Activated naive CD8-positive, alpha-beta T cell treated with anti-CD3 and anti-CD28 coated beads for 36 hours (primary cell): ENCODE results near the gene MSI2. TPM values are rescaled to one million over a fixed set of nuclear protein-coding genes. Genes with fewer than 3 reads are reported as not detected.

ENCODE experiments used
- DNase-seq: peaks from one replicate; pipeline ENCODE4 v3.0.0; 2021
- H3K27ac Mint-ChIP-seq: one replicate; pipeline ENCODE4 v1.8.0; 2022; ENCODE audit warnings: mild to moderate bottlenecking, moderate library complexity, mixed read lengths
- H3K27me3 Mint-ChIP-seq: one replicate; pipeline ENCODE4 v1.8.0; 2022; ENCODE audit warnings: mild to moderate bottlenecking, mixed read lengths
- H3K36me3 Mint-ChIP-seq: one replicate; pipeline ENCODE4 v1.8.0; 2021; ENCODE audit warnings: mild to moderate bottlenecking, mixed read lengths
- H3K4me1 Mint-ChIP-seq: one replicate; pipeline ENCODE4 v1.8.0; 2021; ENCODE audit warnings: mixed read lengths
- H3K4me3 Mint-ChIP-seq: one replicate; pipeline ENCODE4 v1.8.0; 2022; ENCODE audit warnings: mild to moderate bottlenecking, moderate library complexity, mixed read lengths
- H3K9me3 Mint-ChIP-seq: one replicate; pipeline ENCODE4 v1.8.0; 2022; ENCODE audit warnings: mixed read lengths
- total RNA-seq, 2 experiments: library from RNA; stranded (reverse); gene quantifications; one replicate each; pipeline ENCODE4 v1.2.3, GENCODE V29; 2021

Gene MSI2
- total RNA-seq, 2 experiments from 2014 or later = 48.0 to 49.4 TPM

DNA sequence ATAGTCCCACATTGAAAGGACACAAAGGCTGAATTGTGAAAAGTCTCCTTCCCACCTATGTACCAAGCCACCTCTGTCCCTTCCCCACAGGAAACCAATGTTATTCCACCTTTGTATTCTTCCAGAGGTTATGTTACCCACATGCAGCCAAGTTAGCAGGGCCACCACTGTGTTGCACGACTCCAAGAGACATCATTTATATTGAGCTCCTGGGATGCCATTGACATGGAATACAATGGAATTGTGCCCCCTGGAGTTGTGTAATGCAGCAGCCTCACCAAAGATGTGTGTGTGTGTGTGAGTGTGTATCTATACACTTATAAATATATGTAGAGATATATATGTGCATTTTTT is 21.6 kb upstream of the MSI2 start:
- H3K36me3 Mint-ChIP-seq = no peaks in the 10 kb centered on the region
- no peak overlapping the region for H3K4me3 Mint-ChIP-seq
- no peak overlapping the region for H3K27ac Mint-ChIP-seq
- DNase-seq = no peak
- H3K4me1 Mint-ChIP-seq = no peaks in the 10 kb centered on the region
- peaks cover 13% of the 10 kb centered on the region for H3K27me3 Mint-ChIP-seq
- H3K9me3 Mint-ChIP-seq = no peaks in the 10 kb centered on the region

DNA sequence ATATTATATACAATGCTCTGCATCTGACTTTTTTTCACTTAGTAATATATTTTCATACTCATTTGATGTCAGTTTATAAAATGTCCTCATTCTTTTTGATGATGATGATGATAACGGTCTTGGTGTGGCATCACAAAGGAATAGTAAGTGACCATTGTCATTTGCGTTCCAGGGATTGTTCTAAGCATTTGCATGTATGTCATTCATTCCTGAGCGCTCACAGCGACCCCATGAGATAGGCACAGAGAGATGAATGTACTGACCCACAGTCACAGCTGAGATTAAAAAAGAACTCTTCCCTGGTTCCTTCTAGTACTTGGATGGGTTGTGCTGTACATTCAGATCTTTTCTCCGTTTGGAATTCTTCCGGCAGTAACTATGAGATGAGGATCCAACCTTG is 21.2 kb upstream of the MSI2 start:
- Mint-ChIP-seq H3K4me1 (no peaks in the 10 kb centered on the region), H3K9me3 (no peaks in the 10 kb centered on the region), H3K27ac (no peak overlapping the region), H3K36me3 (no peaks in the 10 kb centered on the region), H3K27me3 (peaks cover 13% of the 10 kb centered on the region), H3K4me3 (no peak overlapping the region)
- no peak for DNase-seq

DNA sequence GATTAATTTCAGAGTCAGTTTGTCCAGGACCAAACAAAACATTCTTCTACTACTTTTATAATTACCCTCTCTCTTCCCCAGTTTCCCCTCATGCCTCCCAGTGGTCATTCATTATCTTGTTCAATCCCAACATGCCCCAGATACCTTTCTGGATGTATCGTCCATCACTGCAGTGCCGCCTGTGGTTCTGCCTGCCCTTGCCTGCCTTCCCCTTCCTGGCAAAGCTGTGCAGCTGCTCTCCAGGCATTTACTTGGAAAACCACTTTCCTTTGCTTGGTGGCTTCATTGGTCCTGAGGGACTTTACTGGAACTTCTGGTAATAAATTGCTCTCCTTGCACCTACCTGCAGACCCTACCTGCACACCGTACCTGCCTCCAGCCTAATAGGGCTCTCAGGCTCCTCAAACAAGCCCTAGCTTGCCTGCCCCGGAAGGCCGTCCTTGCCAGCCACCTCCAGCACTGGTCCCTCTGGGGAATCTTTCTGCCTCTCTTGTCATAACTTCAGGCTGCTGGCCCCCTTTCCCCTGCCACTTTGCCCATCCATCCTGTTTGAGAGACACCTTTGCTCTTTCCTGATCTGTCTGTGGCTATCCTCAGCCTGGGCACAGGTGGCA is 19.5 kb upstream of the MSI2 start:
- no peaks in the 10 kb centered on the region for H3K4me1 Mint-ChIP-seq
- no peak for DNase-seq
- no peak overlapping the region for H3K4me3 Mint-ChIP-seq
- no peaks in the 10 kb centered on the region for H3K36me3 Mint-ChIP-seq
- peaks cover 6% of the 10 kb centered on the region for H3K27me3 Mint-ChIP-seq
- no peak overlapping the region for H3K27ac Mint-ChIP-seq
- H3K9me3 Mint-ChIP-seq = no peaks in the 10 kb centered on the region

DNA sequence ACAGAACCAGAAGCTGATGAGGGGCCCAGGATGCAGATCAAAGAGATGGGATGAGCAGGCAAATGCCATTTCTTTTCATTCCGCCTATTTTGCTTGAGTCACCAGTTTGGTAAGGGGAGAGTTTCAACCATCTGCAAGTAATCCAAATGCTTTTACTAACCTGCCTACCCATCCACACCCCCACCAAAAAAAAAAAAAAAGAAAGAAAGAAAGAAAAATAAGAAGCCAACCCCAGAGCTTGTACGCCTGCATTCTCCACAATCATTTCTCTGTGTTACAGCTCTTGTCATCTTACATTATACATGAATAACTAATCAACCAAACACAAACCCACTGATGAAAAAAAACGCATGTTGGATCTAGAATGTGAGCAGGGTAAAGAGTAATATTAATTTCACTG is 15.7 kb upstream of the MSI2 start:
- H3K4me1 Mint-ChIP-seq = peaks cover 4% of the 10 kb centered on the region
- no peak overlapping the region for H3K27ac Mint-ChIP-seq
- no peak overlapping the region for H3K4me3 Mint-ChIP-seq
- no peak for DNase-seq
- peaks cover 6% of the 10 kb centered on the region for H3K27me3 Mint-ChIP-seq
- no peaks in the 10 kb centered on the region for H3K36me3 Mint-ChIP-seq
- no peaks in the 10 kb centered on the region for H3K9me3 Mint-ChIP-seq

DNA sequence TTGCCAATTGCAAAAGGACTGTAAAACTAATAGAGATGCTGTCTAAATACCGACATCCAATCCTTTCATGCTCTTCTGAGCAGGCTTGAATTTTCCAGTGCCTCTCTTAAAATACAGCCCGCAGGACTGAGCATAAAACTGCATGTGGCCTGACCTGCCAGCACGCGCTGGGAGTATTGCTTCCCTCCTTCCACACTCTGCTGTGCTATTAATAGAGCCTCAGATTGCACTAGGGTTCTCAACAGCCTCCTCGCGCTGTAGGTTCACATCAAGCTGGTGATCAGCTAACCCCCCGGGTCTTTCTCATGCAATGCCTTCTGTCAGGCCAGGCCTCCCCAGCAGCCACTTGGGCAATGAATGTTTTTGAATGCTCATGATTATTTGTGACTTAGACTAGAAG is 14.2 kb upstream of the MSI2 start:
- no peaks in the 10 kb centered on the region for H3K9me3 Mint-ChIP-seq
- H3K4me3 Mint-ChIP-seq = no peak overlapping the region
- no peaks in the 10 kb centered on the region for H3K36me3 Mint-ChIP-seq
- peaks cover under 1% of the 10 kb centered on the region for H3K27me3 Mint-ChIP-seq
- H3K27ac Mint-ChIP-seq = no peak overlapping the region
- no peak for DNase-seq
- peaks cover 4% of the 10 kb centered on the region for H3K4me1 Mint-ChIP-seq

DNA sequence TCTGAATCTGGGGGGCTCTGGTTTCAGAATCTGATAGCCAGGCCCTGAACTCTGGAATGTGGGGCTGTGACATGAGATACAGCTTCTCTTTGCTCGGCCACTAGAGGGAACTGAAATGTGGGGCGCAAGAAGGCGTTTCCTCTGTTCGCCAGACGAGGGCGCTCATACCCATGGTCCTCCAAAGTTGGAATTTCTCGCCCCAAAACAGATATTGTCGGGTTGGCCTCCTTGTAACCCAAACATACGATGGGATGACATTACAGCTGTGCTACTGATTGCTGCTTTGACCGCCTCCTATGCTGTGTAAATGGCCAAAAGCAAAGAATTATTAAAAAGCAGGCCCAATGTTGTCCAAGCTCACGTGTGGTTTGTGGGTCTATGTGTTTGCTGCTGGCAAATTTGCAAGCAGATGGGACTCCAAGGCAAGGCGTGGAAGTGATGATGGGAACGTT is 13.1 kb upstream of the MSI2 start:
- Mint-ChIP-seq H3K27me3 (no peaks in the 10 kb centered on the region), H3K36me3 (no peaks in the 10 kb centered on the region), H3K4me3 (no peak overlapping the region), H3K9me3 (no peaks in the 10 kb centered on the region), H3K27ac (no peak overlapping the region), H3K4me1 (peaks cover 4% of the 10 kb centered on the region)
- DNase-seq = peak; percentile 66

DNA sequence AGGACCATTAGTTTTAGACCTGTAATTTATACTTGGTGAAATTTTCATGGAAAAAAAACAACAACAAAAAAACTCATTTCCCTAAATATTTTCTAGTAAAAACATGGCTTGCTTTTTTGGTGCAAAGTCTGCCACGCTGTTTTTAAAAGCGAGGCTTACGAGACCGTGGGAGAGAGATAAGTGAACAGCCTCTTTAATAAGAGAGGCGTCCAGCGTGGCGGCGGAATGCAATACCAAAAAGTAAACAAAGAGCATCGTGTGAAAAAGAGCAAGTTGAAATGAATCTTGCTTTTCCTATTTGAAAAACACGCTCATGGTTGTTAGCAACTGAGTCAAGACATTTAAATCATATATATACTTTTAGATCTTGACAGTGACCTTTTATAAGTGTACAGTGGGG is 10.5 kb upstream of the MSI2 start:
- H3K4me1 Mint-ChIP-seq = peaks cover 4% of the 10 kb centered on the region
- H3K36me3 Mint-ChIP-seq = no peaks in the 10 kb centered on the region
- no peak overlapping the region for H3K4me3 Mint-ChIP-seq
- DNase-seq = no peak
- H3K9me3 Mint-ChIP-seq = peaks cover 7% of the 10 kb centered on the region
- no peak overlapping the region for H3K27ac Mint-ChIP-seq
- H3K27me3 Mint-ChIP-seq = no peaks in the 10 kb centered on the region

DNA sequence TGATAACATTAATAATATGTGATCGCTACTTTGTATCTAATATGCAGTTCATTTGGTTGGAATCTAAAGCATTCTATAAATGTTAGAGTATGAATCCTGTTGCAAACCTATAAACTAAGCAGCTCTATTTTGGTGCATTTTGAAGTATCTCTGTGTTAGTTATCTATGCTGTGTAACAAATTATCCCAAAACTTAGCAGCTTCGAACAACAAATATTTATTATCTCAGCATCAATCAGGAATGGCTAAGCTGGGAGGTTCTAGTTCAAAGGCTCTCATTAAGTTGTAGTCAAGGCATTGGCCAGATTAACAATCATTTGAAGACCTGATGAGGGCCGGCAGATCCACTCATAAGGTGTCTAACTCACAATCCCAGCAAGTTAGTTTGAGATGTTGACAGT is 10.1 kb upstream of the MSI2 start:
- DNase-seq = no peak
- peaks cover 4% of the 10 kb centered on the region for H3K4me1 Mint-ChIP-seq
- no peaks in the 10 kb centered on the region for H3K27me3 Mint-ChIP-seq
- no peak overlapping the region for H3K27ac Mint-ChIP-seq
- no peak overlapping the region for H3K4me3 Mint-ChIP-seq
- no peaks in the 10 kb centered on the region for H3K36me3 Mint-ChIP-seq
- peaks cover 8% of the 10 kb centered on the region for H3K9me3 Mint-ChIP-seq

DNA sequence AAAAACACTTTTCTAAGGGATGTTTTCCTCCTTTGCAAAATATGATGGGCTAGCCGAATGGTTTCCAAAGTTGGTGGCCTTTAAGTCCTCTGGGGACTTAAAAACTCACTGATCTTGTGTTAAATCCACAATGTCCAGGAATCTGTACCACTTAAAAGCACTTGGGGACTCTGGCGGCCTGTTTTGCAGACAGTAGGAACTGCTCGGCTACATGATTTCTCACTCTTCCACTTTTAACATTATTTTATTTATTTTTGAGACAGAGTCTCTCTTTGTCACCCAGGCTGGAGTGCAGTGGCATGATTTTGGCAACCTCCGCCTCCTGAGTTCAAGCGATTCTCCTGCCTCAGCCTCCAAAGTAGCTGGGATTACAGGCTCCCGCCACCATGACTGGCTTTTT is 9.1 kb upstream of the MSI2 start:
- DNase-seq = no peak
- Mint-ChIP-seq H3K9me3 (peaks cover 12% of the 10 kb centered on the region), H3K27ac (no peak overlapping the region), H3K36me3 (no peaks in the 10 kb centered on the region), H3K4me1 (peaks cover 4% of the 10 kb centered on the region), H3K27me3 (no peaks in the 10 kb centered on the region), H3K4me3 (no peak overlapping the region)

DNA sequence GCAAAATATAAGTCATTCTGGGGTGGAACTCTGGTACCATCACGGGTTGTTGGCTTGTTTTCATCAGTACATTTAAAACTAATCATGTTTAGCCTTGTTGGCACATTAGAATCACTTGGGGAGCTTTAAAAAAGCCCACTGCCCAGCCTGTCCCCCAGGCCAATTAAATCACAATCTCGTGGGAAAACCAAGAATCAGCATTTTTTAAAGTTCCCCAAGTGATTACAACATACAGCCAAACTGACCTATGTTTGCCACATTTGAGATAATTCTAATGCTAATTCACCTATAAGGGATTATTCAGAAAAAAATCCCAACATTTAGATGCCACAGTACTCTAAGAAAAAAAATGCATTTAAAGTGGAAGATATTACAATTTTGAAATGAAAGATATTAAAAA is 8.4 kb upstream of the MSI2 start:
- Mint-ChIP-seq H3K4me1 (peaks cover 3% of the 10 kb centered on the region), H3K9me3 (peaks cover 12% of the 10 kb centered on the region), H3K27me3 (no peaks in the 10 kb centered on the region), H3K4me3 (no peak overlapping the region), H3K27ac (no peak overlapping the region), H3K36me3 (no peaks in the 10 kb centered on the region)
- DNase-seq = no peak

DNA sequence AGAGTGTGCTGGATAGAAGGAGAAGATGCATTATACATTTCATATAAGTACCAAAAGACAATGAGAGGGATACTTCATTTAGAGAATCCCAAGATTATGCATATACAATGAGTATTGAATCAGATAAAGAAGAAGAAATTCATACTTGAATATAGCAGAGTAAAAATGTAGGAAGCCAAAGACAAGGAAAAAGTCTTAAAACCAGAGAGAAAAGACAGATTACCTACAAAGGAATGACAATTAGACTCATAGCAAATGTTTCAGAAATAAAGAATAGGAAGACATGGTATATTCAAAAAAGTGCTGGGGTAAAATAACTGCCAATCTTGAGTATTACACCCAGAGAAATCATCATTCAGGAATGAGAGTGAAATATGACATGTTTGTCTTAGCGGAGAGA is 6.8 kb upstream of the MSI2 start:
- Mint-ChIP-seq H3K27ac (no peak overlapping the region), H3K4me1 (no peaks in the 10 kb centered on the region), H3K9me3 (peaks cover 12% of the 10 kb centered on the region), H3K36me3 (no peaks in the 10 kb centered on the region), H3K27me3 (no peaks in the 10 kb centered on the region), H3K4me3 (no peak overlapping the region)
- DNase-seq = no peak

DNA sequence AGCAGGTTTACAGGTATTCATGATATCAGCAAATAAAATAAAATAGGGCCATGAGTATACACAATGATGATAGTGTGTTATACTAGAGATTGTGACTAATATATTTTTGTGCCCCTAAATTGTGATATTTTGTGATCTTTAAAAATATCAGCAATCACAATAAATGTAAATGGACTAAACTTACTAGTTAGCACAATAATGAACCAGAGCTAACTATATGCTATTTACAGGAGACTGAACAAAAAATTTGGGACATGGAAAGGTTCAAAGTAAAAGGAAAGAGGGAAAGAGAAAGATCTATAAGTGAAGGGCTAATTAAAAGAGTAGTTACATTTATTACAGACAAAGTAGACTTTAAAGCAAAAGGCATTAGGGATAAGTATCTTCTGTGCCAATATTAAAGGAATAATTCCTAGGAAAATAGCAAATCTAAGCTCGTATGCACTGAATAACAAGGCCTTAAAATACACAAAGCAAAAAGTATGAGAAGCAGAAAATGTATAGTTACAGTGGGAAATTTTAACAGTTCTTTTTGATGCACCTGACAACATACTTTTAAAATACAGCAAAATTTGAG is 5.0 kb upstream of the MSI2 start:
- Mint-ChIP-seq H3K4me3 (no peak overlapping the region), H3K36me3 (no peaks in the 10 kb centered on the region), H3K4me1 (peaks cover 8% of the 10 kb centered on the region), H3K27me3 (no peaks in the 10 kb centered on the region), H3K9me3 (peaks cover 12% of the 10 kb centered on the region), H3K27ac (no peak overlapping the region)
- no peak for DNase-seq

DNA sequence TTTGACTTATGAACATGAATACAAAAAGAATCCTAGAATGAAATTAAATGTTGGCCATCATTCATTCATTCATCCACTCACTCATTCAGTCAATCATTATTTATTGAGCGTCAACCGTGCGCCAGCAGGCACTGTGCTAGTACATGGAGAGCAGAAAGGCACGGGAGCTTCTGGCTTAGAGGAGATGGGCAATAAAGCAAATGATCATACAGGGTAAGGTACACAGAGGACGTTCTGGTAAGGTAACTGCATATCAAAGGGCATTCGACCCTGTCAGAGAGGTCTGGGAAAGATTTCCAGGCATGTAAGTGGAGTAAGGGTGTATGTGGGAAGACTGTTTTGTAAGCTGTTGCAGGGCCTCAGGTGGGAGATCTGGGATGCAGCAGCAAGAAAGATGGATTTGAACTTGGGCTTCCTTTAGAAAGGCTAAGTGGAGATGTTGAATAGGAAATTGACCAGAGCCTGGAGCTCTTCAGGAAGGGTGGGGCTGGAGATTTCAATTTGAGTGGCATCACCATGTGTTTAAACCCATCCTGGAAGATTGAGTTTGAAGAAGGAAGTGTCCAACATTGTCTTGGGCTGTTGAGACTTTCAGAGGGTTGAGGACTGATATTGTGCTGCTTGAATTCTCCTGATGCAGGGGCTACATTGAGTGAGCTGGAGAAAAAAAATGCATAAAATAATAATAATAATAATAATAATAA is 2.8 kb upstream of the MSI2 start:
- no peaks in the 10 kb centered on the region for H3K27me3 Mint-ChIP-seq
- peaks cover 16% of the 10 kb centered on the region for H3K4me1 Mint-ChIP-seq
- H3K4me3 Mint-ChIP-seq = no peak overlapping the region
- no peak overlapping the region for H3K27ac Mint-ChIP-seq
- no peak for DNase-seq
- H3K9me3 Mint-ChIP-seq = peaks cover 12% of the 10 kb centered on the region
- peaks cover 5% of the 10 kb centered on the region for H3K36me3 Mint-ChIP-seq

DNA sequence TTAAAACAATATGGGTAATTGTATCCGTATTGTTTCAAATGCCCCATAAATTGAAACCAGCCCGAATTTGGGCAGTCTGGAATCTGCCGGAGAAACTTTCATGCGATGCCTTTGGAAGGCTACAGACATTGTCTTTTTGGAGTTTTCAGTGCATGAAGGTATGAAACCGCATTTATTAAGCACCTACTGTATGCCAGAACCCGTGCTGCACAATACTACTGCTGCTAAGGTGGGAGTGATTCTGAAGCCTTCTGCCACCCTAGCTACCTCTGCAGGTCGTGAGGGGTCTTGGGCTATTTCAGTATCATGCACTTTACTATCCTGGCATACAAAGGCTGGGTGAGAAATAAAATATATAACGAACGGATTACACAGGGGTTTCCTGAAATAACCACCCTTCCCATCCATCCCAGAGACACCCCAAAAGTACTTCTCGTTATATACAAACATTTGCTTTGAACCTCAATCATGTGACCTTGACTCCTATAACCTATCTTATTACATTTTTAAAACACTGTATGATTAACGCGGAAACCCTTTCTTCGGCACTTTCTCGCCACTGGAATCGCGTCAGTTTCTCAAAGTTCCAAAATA is 1.0 kb upstream of the MSI2 start:
- H3K9me3 Mint-ChIP-seq = peaks cover 7% of the 10 kb centered on the region
- peak overlapping the region; percentile 84 for H3K4me3 Mint-ChIP-seq
- H3K4me1 Mint-ChIP-seq = peaks cover 32% of the 10 kb centered on the region
- peak overlapping the region; percentile 85 for H3K27ac Mint-ChIP-seq
- H3K27me3 Mint-ChIP-seq = no peaks in the 10 kb centered on the region
- peaks cover 18% of the 10 kb centered on the region for H3K36me3 Mint-ChIP-seq
- no peak for DNase-seq

DNA sequence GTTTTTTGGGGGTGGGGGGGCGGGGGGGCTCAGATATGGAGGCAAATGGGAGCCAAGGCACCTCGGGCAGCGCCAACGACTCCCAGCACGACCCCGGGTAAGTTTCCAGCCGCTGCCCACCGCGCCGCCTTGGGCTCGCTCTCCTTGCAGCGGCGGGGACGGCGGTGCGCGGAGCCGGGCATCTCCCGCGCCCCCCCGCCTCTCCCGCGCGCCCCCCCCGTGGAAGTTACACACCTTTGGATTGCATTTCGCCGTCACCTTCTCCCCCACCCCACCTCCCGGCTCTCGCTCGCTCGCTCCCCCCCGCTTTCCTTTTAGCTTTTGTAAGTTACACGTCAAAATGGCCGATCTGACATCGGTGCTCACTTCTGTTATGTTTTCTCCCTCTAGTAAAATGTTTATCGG is 387 bp downstream of the MSI2 start:
- peak overlapping the region; percentile 90 for H3K27ac Mint-ChIP-seq
- H3K36me3 Mint-ChIP-seq = peaks cover 26% of the 10 kb centered on the region
- H3K9me3 Mint-ChIP-seq = peaks cover 1% of the 10 kb centered on the region
- peak overlapping the region; percentile 88 for H3K4me3 Mint-ChIP-seq
- peaks cover 47% of the 10 kb centered on the region for H3K4me1 Mint-ChIP-seq
- DNase-seq = no peak
- no peaks in the 10 kb centered on the region for H3K27me3 Mint-ChIP-seq
